ENCODE data around the gene HRNR.

Gene HRNR

GRCh38 chr1:152188673-152189591 is 35.1 kb downstream of the HRNR start:
- DNase-seq = peak; percentile 86

DNA sequence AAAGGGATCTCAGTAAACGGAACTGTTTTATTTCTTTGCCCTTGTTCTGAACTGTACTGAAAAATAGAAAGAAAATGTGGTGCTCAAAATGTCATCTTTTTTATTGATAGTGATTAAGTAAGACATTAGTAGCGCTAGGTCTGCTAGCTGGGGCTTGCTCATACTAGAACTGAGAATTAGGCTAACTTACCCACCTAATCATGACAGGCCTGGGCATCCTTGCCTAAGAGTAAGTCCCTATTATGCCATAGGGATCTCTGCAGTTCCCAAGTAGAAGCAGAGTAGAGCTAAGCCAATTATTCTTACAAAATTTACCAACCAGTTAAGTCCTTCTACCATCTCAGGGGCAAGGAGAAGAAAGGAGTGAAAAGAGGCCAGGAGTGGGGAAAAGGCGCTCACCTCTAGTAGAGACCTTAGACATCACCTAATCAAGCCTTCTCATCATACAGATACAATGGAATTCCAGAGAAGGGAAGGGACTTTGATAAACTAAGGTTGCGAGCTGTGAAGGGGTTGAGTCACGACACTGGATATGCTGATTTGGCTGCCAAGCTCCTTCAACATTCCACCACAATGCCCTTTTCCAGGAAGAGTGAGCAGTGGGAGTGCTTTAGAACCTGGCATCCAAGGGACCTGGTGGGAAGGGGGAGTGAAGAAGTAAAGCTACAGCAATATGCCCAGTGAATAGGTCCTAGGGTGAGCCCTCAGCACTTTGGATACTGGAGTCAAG is 37.3 kb downstream of the HRNR start:
- DNase-seq = no peak

- DNase-seq = peak; percentile 66
Observed at GRCh38 chr1:152185544-152186391, 38.2 kb downstream of the HRNR start.

- no peak for DNase-seq
Observed at GRCh38 chr1:152182944-152183361, 41.0 kb downstream of the HRNR start.

- peak; percentile 49 for DNase-seq
Observed at GRCh38 chr1:152182431-152182830, 41.6 kb downstream of the HRNR start.

DNA sequence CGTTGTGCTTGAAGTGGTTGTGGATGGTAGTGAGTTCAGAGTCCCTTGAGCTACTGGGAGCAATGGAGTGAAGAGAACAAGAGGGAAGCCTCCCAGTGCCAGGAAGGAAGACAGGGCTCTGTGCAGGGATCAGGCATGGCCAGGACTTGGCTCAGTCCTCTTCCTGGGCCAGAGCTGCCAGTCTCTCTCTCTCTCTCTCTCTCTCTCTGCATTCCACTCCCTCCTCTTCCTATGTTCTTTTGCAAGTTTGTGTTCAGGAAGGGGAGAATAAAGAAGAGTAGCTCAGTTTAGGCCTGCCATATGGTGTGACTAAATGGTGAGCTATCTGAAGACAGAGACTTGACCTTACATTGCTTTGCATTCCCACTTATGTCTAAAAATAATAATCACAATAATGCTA is 44.4 kb downstream of the HRNR start:
- DNase-seq = no peak

GRCh38 chr1:152170287-152170905 is 53.6 kb downstream of the HRNR start:
- DNase-seq = peak; percentile 36

DNA sequence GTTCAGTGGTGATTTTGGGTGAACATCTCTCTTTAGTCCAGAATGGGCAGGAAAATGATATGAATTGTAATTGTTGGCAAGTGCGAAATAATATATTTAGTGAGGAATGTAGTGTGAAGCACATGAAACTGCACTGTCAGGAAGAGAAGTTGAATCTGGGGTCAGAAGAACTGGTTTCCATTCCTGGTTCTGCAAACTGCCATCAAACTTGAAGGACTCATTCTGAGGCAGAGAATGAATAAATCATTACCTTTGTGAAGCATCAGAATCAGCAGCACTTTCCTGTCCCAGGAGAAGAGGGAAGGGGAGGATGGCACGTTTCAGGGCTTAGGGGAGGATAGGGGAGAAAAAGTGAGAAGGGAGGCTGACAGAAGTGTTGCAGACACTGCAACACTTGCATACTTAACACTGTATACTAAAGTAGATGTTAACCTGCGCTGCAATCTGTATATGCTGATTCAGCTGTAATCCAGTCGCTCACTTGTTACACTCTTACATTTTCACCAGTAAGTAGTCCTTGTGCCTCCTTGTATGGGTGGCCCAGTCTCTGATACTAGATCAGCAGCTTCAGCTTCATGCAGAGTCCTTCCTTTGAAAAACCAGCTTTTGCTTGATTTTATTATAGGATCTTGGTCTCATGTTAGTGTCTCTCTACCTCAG is 54.5 kb downstream of the HRNR start:
- DNase-seq = peak; percentile 81

GRCh38 chr1:152168535-152168868 is 55.5 kb downstream of the HRNR start:
- DNase-seq = no peak

DNA sequence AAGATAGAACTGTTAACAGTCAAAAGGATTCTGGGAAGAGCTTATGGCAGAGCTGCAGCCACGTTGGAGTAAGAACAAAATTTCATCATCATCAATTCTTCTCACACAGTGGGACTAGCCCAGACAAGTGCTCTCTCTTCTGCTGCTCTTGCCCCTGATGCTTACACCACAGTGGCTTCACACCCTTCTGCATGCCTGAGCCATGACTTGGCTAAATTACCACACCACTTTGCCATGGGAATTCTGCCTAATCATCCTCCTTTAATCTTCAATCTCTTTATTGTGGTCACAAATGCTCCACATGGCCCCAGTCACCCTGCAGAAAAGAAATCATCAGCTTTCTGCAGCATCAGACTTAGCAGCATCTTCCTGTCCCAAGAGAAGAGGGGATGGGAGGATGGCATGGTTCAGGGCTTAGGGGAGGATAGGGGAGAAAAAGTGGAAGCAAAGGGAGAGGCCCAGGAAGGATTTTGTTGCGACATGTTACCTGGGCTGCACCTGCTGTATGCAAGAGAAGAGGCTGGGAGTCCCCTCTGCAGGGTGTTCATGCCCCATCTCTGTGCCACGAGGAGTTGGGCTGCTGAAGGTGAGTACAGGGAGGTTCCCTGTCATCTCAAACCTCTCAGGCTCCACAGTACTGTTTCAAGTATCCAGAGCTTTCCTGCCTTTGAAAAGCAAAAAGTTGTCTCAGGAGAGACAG is 56.0 kb downstream of the HRNR start:
- peak; percentile 31 for DNase-seq

DNA sequence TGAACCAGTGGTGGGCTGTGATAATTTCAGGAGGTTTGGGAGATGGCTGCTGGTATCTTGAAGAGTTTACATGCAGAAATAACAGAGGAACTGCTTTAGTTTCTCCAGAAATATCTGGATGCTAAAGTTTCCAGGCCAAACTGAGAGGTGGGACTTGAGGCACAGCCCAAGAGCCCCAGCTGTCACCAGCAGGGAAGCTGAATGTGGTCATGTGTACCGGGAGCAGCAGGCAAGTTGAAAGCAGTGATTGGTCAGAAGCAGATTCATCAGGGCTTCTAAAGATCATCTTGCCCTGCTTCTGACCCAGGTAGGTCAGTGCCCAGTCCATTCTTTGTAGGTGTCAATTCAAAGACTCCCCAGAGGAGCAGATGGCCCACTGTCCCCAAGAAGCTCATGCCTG is 57.0 kb downstream of the HRNR start:
- DNase-seq = no peak

DNA sequence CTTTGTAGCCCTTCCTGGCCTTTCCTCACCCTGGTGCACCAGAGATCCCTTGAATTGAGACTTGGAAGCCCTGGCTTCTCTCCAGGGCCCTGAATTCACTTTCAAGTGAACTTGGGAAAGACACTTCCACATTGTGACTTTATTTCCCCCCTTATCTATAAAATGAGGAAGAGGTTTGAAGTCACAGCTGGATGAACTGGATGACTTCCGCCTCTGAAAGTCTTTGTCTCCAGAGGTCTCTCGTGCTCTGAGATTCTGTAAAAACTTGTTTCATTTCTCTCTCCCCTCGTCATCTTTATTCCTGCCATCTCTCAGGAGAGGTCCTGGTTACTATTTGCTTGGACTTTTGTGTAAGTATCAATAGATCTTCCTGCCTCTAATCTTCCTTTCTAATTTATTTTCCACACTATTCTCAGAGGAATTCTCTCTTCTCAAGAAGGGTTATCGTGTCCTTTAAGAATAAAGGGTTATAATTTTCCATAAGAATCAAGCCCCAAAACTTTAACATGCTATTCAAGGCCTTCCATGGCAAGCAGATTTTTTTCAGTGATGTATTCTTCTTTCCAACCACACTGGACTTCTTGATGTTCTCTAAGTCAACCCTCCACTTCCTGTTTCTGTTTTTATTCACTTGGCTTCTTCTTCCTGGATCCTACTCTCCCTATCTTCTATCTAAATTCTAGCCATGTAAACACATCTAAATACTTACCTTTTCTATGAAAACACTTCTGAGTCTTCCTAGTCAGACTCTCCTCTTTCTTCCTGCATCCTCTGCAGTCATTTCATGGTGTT is 58.5 kb downstream of the HRNR start:
- no peak for DNase-seq

DNA sequence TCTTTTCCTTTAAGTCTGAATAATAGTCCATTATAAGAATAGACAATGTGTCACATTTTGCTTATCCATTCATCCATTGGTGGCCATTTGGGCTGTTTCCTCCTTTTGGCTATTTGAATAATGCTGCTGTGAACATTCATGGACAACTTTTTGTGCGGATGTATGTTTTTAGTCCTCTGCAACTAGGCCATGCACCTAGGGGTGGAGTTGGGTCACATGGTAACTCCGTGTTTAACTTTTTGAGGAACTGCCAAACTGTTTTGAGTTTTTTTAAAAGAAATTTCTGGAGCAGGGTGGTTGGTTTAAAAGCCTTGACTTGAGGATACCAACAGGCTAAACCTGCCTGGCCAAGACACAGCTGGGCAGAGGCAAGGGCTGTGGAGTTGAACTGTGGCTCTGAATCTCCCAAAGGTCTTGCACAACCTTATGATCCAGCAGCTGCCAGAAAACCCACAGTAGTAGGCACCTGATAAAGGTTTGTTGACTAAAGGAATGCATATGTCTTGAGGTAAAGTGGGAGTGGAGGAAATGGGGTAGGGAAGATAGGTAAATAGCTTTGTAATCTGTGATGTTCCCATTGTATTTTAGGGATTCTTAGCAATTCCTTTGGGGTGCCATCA is 59.4 kb downstream of the HRNR start:
- peak; percentile 46 for DNase-seq

- no peak for DNase-seq
Observed at GRCh38 chr1:152162792-152163463, 61.1 kb downstream of the HRNR start.
